Cardiac fibroblast (primary cell): Measurements from ENCODE around the gene COL23A1.

ENCODE experiments used
- DNase-seq, 2 donors: peaks; one replicate each; pipeline versions ENCODE4 v3.0.0 to v3.0.0-alpha.2; 2010; ENCODE audit warnings: low read depth in 2 of 2
- H3K4me3 ChIP-seq, 2 donors: replicated peaks in 1 of 2; 1 replicate in 1 of 2; 2 replicates in 1 of 2; pipeline ENCODE4 v1.5.1; 2011; ENCODE audit warnings: low read depth in 2 of 2, low read length in 2 of 2, mild to moderate bottlenecking in 2 of 2, moderate library complexity in 1 of 2
- CTCF ChIP-seq: IDR thresholded peaks from one replicate; pipeline ENCODE4 v1.5.1; 2011; ENCODE audit warnings: low read depth, mild to moderate bottlenecking, low read length, inconsistent platforms

Gene COL23A1

GRCh38 chr5:178560911-178561310 lies 29.3 kb downstream of the COL23A1 start:
- no peak overlapping the region for H3K4me3 ChIP-seq
- no peak for TF ChIP-seq CTCF
- DNase-seq, result no peak

GRCh38 chr5:178557416-178557815 lies 32.8 kb downstream of the COL23A1 start:
- TF ChIP-seq CTCF, result no peak
- no peak for DNase-seq
- H3K4me3 ChIP-seq, result no peak overlapping the region

GRCh38 chr5:178555771-178556211 lies 34.4 kb downstream of the COL23A1 start:
- no peak for DNase-seq
- TF ChIP-seq CTCF, result no peak
- no peak overlapping the region for H3K4me3 ChIP-seq

GRCh38 chr5:178555005-178555404 lies 35.2 kb downstream of the COL23A1 start:
- no peak for DNase-seq
- H3K4me3 ChIP-seq, result no peak overlapping the region
- no peak for TF ChIP-seq CTCF

GRCh38 chr5:178554311-178554710 lies 35.9 kb downstream of the COL23A1 start:
- H3K4me3 ChIP-seq, result no peak overlapping the region
- no peak for TF ChIP-seq CTCF
- DNase-seq, result no peak

GRCh38 chr5:178553517-178553916 lies 36.7 kb downstream of the COL23A1 start:
- H3K4me3 ChIP-seq, result no peak overlapping the region
- DNase-seq, result no peak
- TF ChIP-seq CTCF, result no peak

- no peak for TF ChIP-seq CTCF
- no peak overlapping the region for H3K4me3 ChIP-seq
- no peak for DNase-seq
Measured at GRCh38 chr5:178551468-178551867, 38.7 kb downstream of the COL23A1 start.
